Measurements from ENCODE around the gene FBP2.
"Not testable (repeated sequence)": the region's sequence is repeated elsewhere in the genome, so short reads cannot be mapped to it uniquely, and the experiment has no call there.

The FBP2 gene

GRCh38 chr9:94564279-94564678 is 29.3 kb downstream of the FBP2 start:
- DNase-seq (ENCODE audit: low read depth in 3 of 3, low spot score in 1 of 3): not testable (repeated sequence)

- no peak for DNase-seq (ENCODE audit: low read depth in 3 of 3, low spot score in 1 of 3)
Observed at GRCh38 chr9:94563548-94563947, 30.1 kb downstream of the FBP2 start.

- DNase-seq (ENCODE audit: low read depth in 3 of 3, low spot score in 1 of 3): no peak
Observed at GRCh38 chr9:94560237-94560636, 33.4 kb downstream of the FBP2 start.

- no peak for DNase-seq (ENCODE audit: low read depth in 3 of 3, low spot score in 1 of 3)
Observed at GRCh38 chr9:94557376-94557775, 36.2 kb downstream of the FBP2 start.

- DNase-seq (ENCODE audit: low read depth in 3 of 3, low spot score in 1 of 3): no peak
Observed at GRCh38 chr9:94554439-94555331, 38.9 kb downstream of the FBP2 start, which contains the start of gene PCAT7. PCAT7 (plus strand) TSS chr9:94555083.

- no peak for DNase-seq (ENCODE audit: low read depth in 3 of 3, low spot score in 1 of 3)
Observed at GRCh38 chr9:94554078-94554438, 39.6 kb downstream of the FBP2 start.

- DNase-seq (ENCODE audit: low read depth in 3 of 3, low spot score in 1 of 3): no peak
Observed at GRCh38 chr9:94553029-94553938, 40.3 kb downstream of the FBP2 start.

- DNase-seq (ENCODE audit: low read depth in 3 of 3, low spot score in 1 of 3): no peak
Observed at GRCh38 chr9:94545940-94546339, 47.7 kb downstream of the FBP2 start.

- not testable (repeated sequence) for DNase-seq (ENCODE audit: low read depth in 3 of 3, low spot score in 1 of 3)
Observed at GRCh38 chr9:94544335-94544734, 49.3 kb downstream of the FBP2 start.

GRCh38 chr9:94538908-94539307 is 54.7 kb downstream of the FBP2 start:
- DNase-seq (ENCODE audit: low read depth in 3 of 3, low spot score in 1 of 3): no peak

GRCh38 chr9:94534901-94535300 is 58.7 kb downstream of the FBP2 start:
- no peak for DNase-seq (ENCODE audit: low read depth in 3 of 3, low spot score in 1 of 3)

- DNase-seq (ENCODE audit: low read depth in 3 of 3, low spot score in 1 of 3): no peak
Observed at GRCh38 chr9:94533601-94534000, 60.0 kb downstream of the FBP2 start.

GRCh38 chr9:94533155-94533554 is 60.5 kb downstream of the FBP2 start:
- DNase-seq (ENCODE audit: low read depth in 3 of 3, low spot score in 1 of 3): no peak

- no peak for DNase-seq (ENCODE audit: low read depth in 3 of 3, low spot score in 1 of 3)
Observed at GRCh38 chr9:94528886-94529285, 64.7 kb downstream of the FBP2 start.

- DNase-seq (ENCODE audit: low read depth in 3 of 3, low spot score in 1 of 3): no peak
Observed at GRCh38 chr9:94526951-94527350, 66.7 kb downstream of the FBP2 start.

GRCh38 chr9:94526271-94526670 is 67.4 kb downstream of the FBP2 start:
- no peak for DNase-seq (ENCODE audit: low read depth in 3 of 3, low spot score in 1 of 3)

GRCh38 chr9:94525396-94526035 is 68.1 kb downstream of the FBP2 start:
- DNase-seq (ENCODE audit: low read depth in 3 of 3, low spot score in 1 of 3): no peak

- DNase-seq (ENCODE audit: low read depth in 3 of 3, low spot score in 1 of 3): no peak
Observed at GRCh38 chr9:94517254-94517653, 76.4 kb downstream of the FBP2 start.

GRCh38 chr9:94514722-94515121 is 78.9 kb downstream of the FBP2 start:
- DNase-seq (ENCODE audit: low read depth in 3 of 3, low spot score in 1 of 3): no peak

- no peak for DNase-seq (ENCODE audit: low read depth in 3 of 3, low spot score in 1 of 3)
Observed at GRCh38 chr9:94511955-94512265, 81.7 kb downstream of the FBP2 start.

GRCh38 chr9:94511134-94511954 is 82.3 kb downstream of the FBP2 start:
- no peak for DNase-seq (ENCODE audit: low read depth in 3 of 3, low spot score in 1 of 3)
